ENCODE measurements around the gene CDH4.

CDH4 gene

DNA sequence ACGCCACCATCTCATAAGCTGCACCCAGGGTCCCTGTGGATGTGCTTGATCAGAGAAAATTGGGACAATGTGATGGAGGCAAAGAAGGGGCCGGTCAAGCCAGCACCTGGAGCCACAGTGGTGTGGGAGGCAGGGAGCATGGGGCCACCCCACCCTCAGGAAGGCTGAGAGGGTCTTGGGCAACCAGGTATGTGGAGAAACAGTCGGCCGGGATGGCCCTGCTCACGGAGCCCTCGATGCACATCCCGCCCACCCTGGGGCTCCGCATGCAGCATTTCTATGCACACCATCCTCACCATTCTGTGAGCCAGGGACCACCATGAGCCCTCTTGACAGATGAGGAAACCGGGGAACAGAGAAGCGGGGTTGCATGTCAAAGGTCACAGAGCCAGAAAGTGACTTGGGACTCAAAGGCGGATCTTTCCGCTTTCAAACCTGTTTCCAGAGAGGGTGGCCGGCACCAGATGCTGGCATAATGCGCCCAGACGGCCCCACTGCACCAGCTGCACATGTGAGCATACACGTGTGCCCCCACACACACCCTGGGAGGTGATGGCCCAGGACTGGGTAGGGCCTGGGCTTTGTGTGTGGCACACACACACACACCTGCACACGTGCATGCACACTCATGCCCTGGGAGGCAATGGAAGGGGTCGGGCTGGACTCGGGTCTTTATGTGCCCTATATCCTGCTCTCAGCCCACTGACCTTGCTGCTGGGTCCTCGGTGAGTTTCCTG lies 415.2 kb downstream of the CDH4 start:
- no peak overlapping the region for H3K4me3 ChIP-seq (replicated peaks; ENCODE audit: insufficient read depth, low read length)
- no peaks in the 10 kb centered on the region for H3K27me3 ChIP-seq (ENCODE audit: insufficient read depth, poor library complexity, severe bottlenecking)
- TF ChIP-seq, protein P1, sequence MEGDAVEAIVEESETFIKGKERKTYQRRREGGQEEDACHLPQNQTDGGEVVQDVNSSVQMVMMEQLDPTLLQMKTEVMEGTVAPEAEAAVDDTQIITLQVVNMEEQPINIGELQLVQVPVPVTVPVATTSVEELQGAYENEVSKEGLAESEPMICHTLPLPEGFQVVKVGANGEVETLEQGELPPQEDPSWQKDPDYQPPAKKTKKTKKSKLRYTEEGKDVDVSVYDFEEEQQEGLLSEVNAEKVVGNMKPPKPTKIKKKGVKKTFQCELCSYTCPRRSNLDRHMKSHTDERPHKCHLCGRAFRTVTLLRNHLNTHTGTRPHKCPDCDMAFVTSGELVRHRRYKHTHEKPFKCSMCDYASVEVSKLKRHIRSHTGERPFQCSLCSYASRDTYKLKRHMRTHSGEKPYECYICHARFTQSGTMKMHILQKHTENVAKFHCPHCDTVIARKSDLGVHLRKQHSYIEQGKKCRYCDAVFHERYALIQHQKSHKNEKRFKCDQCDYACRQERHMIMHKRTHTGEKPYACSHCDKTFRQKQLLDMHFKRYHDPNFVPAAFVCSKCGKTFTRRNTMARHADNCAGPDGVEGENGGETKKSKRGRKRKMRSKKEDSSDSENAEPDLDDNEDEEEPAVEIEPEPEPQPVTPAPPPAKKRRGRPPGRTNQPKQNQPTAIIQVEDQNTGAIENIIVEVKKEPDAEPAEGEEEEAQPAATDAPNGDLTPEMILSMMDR (IDR thresholded peaks at IDR 0.05; ENCODE audit: insufficient read depth, low read length): no peak
- no peak for TF ChIP-seq GABPA (IDR thresholded peaks at IDR 0.05; ENCODE audit: low read depth)
- TF ChIP-seq, protein P2, sequence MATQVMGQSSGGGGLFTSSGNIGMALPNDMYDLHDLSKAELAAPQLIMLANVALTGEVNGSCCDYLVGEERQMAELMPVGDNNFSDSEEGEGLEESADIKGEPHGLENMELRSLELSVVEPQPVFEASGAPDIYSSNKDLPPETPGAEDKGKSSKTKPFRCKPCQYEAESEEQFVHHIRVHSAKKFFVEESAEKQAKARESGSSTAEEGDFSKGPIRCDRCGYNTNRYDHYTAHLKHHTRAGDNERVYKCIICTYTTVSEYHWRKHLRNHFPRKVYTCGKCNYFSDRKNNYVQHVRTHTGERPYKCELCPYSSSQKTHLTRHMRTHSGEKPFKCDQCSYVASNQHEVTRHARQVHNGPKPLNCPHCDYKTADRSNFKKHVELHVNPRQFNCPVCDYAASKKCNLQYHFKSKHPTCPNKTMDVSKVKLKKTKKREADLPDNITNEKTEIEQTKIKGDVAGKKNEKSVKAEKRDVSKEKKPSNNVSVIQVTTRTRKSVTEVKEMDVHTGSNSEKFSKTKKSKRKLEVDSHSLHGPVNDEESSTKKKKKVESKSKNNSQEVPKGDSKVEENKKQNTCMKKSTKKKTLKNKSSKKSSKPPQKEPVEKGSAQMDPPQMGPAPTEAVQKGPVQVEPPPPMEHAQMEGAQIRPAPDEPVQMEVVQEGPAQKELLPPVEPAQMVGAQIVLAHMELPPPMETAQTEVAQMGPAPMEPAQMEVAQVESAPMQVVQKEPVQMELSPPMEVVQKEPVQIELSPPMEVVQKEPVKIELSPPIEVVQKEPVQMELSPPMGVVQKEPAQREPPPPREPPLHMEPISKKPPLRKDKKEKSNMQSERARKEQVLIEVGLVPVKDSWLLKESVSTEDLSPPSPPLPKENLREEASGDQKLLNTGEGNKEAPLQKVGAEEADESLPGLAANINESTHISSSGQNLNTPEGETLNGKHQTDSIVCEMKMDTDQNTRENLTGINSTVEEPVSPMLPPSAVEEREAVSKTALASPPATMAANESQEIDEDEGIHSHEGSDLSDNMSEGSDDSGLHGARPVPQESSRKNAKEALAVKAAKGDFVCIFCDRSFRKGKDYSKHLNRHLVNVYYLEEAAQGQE (IDR thresholded peaks at IDR 0.05; ENCODE audit: insufficient replicate concordance, low read depth): no peak
- TF ChIP-seq POLR2AphosphoS5 (IDR thresholded peaks at IDR 0.05; ENCODE audit: low read depth): no peak
- TF ChIP-seq SPI1 (IDR thresholded peaks at IDR 0.05; ENCODE audit: borderline replicate concordance, low read depth): no peak

DNA sequence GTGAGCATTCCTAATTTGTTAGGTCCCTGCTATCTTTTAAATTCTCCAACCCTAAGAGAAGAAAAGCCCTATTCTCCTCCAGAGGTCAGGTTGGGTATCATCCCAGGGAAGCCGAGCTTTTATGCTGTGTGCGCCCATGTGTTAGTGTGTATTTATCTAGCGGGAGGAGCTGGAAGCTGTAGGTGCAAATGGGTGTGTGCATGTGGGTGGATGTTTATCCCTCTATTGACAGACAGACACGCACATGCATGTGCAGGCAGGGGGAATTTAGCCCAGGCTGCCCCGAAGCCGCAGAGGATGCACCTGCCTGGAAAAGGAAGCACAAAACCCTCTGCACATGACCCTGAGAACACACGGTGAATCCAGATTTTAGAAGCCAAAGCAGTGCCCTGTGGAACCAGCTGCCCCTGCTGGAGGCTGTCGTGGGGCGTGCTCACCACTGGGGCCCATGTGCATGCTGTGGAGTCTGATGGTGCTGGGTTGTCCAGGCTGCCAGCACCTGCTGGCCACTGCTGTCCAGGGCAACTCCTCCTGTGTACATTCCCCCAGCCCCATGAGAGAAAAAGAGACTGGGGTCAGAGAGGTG lies 416.1 kb downstream of the CDH4 start:
- Histone ChIP-seq H3K27ac (replicated peaks) (no peak overlapping the region), H3K27me3 (ENCODE audit: insufficient read depth, poor library complexity, severe bottlenecking) (no peaks in the 10 kb centered on the region), H3K4me3 (replicated peaks; ENCODE audit: insufficient read depth, low read length) (no peak overlapping the region)
- no peak for DNase-seq (ENCODE audit: low read depth in 1 of 2, low spot score in 1 of 2)
- TF ChIP-seq, protein P1 (IDR thresholded peaks at IDR 0.05; ENCODE audit: insufficient read depth, low read length): no peak
- TF ChIP-seq POLR2AphosphoS5 (IDR thresholded peaks at IDR 0.05; ENCODE audit: low read depth) (no peak), GABPA (IDR thresholded peaks at IDR 0.05; ENCODE audit: low read depth) (no peak), SPI1 (IDR thresholded peaks at IDR 0.05; ENCODE audit: borderline replicate concordance, low read depth) (no peak)
- TF ChIP-seq, protein P2 (IDR thresholded peaks at IDR 0.05; ENCODE audit: insufficient replicate concordance, low read depth): no peak

More for the DNA sequence above, 415.2 kb downstream of the CDH4 start:
- H3K27ac ChIP-seq (replicated peaks): no peak overlapping the region
- no peak for DNase-seq (ENCODE audit: low read depth in 1 of 2, low spot score in 1 of 2)

DNA sequence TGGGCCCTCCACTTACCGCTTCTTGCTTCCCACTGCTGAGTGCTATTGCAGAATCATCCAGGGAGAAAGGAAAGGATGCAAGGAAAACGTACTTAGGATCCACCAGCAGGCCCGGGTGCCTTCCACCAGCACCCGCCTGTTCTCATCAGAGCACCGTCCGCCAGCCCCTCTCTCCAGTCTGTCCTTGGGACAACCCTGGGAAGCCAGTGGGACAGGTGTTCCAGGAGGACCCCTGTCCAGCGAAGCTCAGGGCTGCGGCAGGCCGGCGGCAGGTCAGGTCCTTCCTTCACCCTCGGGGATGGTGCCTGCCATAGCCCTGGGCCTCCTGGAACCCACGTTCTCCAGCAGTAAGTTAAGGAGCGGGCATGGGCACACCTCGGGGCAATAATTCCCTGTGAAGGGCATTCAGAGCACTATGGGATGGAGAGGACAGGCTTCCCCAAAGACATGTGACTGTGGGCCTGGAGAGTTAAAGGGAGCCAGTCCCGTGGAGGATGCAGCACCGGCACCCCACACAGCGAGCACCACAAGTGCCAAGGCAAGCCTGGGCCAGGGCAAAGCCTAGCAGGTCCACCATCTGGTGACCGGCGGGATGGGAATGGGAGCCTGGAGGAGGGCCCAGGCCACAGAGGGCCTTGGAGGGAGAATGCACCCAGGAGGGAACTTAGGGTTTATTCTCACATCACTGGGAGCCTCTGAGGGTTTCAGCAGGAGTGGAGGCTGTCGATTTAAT lies 416.9 kb downstream of the CDH4 start:
- H3K27ac ChIP-seq (replicated peaks): no peak overlapping the region
- H3K27me3 ChIP-seq (ENCODE audit: insufficient read depth, poor library complexity, severe bottlenecking): no peaks in the 10 kb centered on the region
- H3K4me3 ChIP-seq (replicated peaks; ENCODE audit: insufficient read depth, low read length): no peak overlapping the region
- TF ChIP-seq POLR2AphosphoS5 (IDR thresholded peaks at IDR 0.05; ENCODE audit: low read depth): no peak
- TF ChIP-seq, protein P1 (IDR thresholded peaks at IDR 0.05; ENCODE audit: insufficient read depth, low read length): no peak
- TF ChIP-seq, protein P2 (IDR thresholded peaks at IDR 0.05; ENCODE audit: insufficient replicate concordance, low read depth): no peak
- no peak for TF ChIP-seq GABPA (IDR thresholded peaks at IDR 0.05; ENCODE audit: low read depth)
- no peak for TF ChIP-seq SPI1 (IDR thresholded peaks at IDR 0.05; ENCODE audit: borderline replicate concordance, low read depth)
- no peak for DNase-seq (ENCODE audit: low read depth in 1 of 2, low spot score in 1 of 2)
